ENCODE results near the gene UBE2S. TPM values are rescaled to one million over a fixed set of nuclear protein-coding genes. Genes with fewer than 3 reads are reported as not detected.

Gene UBE2S
- total RNA-seq, 1 donor from 2014 or later: 31.9 TPM

GRCh38 chr19:55362990-55363716 is 44.4 kb downstream of the UBE2S start, which contains the start of gene GARIN5B:
TSS of gene GARIN5B (minus strand) at chr19:55363260. CDS start at chr19:55363066, 194 bp downstream.
- no peak for DNase-seq (ENCODE audit: low spot score)

- DNase-seq (ENCODE audit: low spot score): no peak
These were observed 45.2 kb downstream of the UBE2S start for GRCh38 chr19:55362174-55362989.

- no peak for DNase-seq (ENCODE audit: low spot score)
These were observed 46.7 kb downstream of the UBE2S start for GRCh38 chr19:55360902-55361301.

DNA sequence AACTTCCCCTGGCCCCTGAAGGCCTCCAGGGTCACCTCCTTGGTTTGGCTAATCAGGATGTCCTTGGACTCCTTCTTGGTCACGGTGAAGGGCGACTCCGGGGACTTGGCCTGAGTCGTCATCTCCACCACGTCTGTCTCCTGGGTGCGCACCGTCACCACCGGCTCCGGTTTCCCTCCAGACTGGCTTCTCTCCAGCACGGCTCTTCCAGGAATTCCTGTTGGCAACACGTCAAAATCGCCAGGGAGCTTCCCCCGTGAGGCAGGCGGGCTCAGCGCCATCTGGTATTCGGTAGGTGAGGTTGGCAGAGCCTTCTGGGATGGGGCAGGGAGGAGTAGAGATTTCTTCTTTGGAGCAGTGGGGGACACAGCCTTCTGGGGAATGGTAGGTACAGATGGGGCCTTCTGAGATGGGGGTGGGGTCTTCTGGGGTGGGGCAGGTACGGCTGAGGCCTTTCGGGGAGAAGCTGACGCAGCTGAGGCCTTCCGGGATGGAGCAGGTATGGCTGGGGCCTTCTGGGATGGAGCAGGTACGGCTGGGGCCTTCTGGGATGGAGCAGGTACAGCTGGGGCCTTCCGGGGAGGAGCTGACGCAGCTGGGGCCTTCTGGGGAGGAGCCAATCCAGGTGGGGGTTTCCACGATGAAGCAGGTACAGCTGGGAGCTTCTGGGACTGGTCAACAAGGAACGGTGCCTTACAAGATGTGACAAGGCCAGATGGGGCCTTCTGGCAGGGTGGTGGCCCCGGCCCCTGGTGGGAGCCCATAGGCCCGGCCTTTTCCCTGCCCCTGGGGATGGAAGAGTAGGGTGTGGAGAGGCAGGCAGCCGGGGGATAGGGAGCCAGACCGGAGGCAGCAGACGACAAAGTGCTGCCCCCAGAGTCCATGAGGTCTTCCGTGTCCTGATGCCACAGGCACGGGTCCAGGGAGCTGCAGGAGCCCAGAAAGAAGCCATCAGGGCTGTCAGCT is 48.4 kb downstream of the UBE2S start:
- no peak for DNase-seq (ENCODE audit: low spot score)

- no peak for DNase-seq (ENCODE audit: low spot score)
These were observed 49.1 kb downstream of the UBE2S start for GRCh38 chr19:55358493-55358892.

- DNase-seq (ENCODE audit: low spot score): no peak
These were observed 52.3 kb downstream of the UBE2S start for GRCh38 chr19:55355213-55355821.

- DNase-seq (ENCODE audit: low spot score): no peak
These were observed 52.8 kb downstream of the UBE2S start, which contains the start of gene COX6B2 for GRCh38 chr19:55354698-55355212. TSS of gene COX6B2 (minus strand) at chr19:55354719. CDS start at chr19:55354521, 198 bp downstream.

DNA sequence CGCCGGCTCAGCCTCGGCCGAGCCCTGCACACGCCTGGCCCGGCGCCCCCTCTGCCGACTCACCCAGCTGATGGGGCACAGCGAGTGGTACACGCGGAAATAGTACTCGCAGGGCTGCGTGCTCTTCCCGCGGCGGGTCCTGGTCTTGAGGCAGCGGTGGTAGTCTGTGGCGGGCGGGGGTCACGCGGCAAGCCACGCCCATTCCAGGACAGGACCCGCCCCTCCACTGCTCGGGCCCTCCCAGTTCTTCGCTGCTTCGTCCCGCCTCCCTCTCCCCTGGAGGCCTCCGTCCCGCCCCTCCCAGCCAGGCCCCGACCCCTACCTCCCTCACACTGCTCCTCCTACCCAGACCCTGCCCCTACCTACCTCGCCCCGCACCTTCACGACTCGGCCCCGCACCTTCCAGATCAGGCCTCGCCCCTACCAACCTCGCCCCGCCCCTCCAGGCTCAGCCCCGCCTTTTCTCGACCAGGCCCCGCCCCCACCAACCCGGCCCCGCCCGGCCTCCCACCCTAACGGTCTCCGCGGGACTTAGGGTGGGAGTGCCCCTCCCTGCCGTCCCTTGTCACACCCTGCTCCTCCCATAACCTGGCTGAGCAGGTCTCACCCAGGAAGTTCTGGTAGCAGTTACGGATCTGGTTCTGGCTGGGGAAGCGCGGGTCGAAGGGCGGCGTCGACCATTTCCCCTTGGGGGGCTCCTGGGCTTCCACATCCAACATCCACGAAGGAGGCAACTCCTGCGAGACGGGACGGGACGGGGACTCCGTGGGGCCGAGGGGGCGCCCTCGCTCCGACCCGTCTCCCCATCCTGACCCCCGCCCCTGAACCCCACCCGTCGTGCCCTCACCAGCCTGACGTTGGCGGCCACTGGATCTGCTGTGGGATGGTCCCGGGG is 53.5 kb downstream of the UBE2S start:
- no peak for DNase-seq (ENCODE audit: low spot score)

DNA sequence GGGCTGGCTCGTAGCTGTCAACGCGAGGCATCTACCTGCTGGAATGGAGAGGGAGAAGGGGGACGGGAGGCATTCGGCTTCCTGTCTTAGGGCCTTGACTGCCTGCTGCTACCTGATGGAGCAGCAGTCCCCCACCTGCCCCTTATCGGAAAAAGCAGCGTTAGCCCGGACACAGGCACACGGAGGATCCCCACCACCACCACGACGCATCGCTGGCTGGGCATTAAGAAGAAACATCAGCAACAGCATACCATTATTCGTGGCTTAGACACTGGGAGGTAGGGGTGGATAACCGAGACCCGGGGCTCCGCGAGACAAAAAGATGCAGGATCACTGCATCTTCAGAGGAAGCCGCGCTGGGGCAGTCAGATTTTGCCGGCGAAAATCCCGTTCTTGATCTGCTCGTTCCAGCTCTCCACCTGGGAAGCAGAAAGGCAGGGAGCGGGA is 54.2 kb downstream of the UBE2S start:
- no peak for DNase-seq (ENCODE audit: low spot score)

DNA sequence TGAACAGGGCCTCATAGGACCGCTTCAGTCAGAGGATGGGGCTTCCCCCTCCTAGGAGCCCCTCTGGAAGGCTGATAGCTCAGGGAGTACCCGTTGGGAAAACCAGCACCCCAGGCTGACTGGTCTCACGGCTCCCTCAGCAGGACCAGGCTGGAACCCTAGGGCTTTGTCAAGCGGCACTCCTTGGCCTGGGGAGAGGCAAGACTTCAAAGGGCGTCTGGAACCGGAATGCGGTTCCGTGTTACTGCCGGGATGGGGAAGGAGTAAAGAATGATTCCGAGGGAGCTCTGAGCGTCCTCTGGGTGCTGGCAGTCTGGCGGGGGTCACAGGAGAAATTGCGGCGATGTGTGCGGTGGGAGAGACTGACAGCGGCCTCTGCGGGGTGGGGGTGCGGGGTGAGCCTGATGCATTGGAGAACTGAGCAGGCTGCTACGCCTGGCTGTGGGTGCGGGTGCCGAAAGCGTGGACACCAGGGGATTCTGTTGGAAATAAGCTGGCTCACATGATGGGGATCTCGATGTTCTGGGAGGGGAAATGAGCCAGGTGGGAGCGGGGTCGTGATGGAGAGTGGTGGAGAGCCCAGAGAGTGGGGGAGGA is 54.9 kb downstream of the UBE2S start:
- no peak for DNase-seq (ENCODE audit: low spot score)

DNA sequence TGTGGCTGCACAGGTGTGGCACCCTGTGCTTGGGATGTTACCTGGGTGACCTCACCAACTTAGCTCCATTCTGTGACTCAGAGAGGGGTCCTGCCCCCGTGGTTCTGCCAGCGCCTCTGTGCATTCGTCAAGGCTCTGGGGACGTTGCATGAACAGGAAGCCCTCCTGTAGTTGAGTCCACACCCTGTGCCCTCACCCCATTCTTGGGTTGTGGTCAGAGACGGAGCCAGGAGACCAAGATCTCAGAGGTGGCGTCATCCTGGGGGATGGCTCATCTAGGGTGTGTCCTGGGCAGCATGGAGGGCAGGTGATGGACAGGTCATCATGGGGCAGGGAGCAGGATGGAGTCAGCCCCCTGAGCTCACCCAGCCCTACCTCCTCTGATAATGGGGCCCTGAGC is 55.5 kb downstream of the UBE2S start:
- no peak for DNase-seq (ENCODE audit: low spot score)

- DNase-seq (ENCODE audit: low spot score): no peak
These were observed 56.8 kb downstream of the UBE2S start for GRCh38 chr19:55350620-55351315.

Other genes starting within 250 kb of the UBE2S start
- gene DNAAF3, start 241.2 kb downstream of the UBE2S start, total RNA-seq: 1.6 TPM
- gene SYT5, start 227.5 kb downstream of the UBE2S start, total RNA-seq: not detected
- 1.3 TPM for gene PTPRH, start 198.3 kb downstream of the UBE2S start, total RNA-seq
- 6.4 TPM for gene TMEM86B, start 179.0 kb downstream of the UBE2S start, total RNA-seq
- 65.1 TPM for gene PPP6R1, start 148.8 kb downstream of the UBE2S start, total RNA-seq
- 31.2 TPM for gene HSPBP1, start 127.7 kb downstream of the UBE2S start, total RNA-seq
- 10.6 TPM for gene BRSK1, start 123.8 kb downstream of the UBE2S start, total RNA-seq
- gene TMEM150B, start 82.4 kb downstream of the UBE2S start, total RNA-seq: 1.9 TPM
- gene KMT5C, start 67.9 kb downstream of the UBE2S start, total RNA-seq: 12.0 TPM
- gene COX6B2, start 53.1 kb downstream of the UBE2S start, total RNA-seq: 3.7 TPM
- not detected for gene GARIN5B, start 44.5 kb downstream of the UBE2S start, total RNA-seq
- not detected for gene IL11, start 37.3 kb downstream of the UBE2S start, total RNA-seq
- not detected for gene TMEM190, start 31.0 kb downstream of the UBE2S start, total RNA-seq
- 20.8 TPM for gene TMEM238, start 23.5 kb downstream of the UBE2S start, total RNA-seq
- 2,509 TPM for gene RPL28, start 21.9 kb downstream of the UBE2S start, total RNA-seq
- gene SHISA7, start 35.5 kb upstream of the UBE2S start, total RNA-seq: not detected
- 48.4 TPM for gene ISOC2, start 53.9 kb upstream of the UBE2S start, total RNA-seq
- gene C19orf85, start 57.0 kb upstream of the UBE2S start, total RNA-seq: not detected
- gene ZNF628, start 68.8 kb upstream of the UBE2S start, total RNA-seq: 7.4 TPM
- 14.2 TPM for gene NAT14, start 77.4 kb upstream of the UBE2S start, total RNA-seq
- 15.2 TPM for gene SSC5D, start 80.6 kb upstream of the UBE2S start, total RNA-seq
- not detected for gene SBK2, start 129.3 kb upstream of the UBE2S start, total RNA-seq
- 0.39 TPM for gene SBK3, start 137.8 kb upstream of the UBE2S start, total RNA-seq
- gene ZNF579, start 173.1 kb upstream of the UBE2S start, total RNA-seq: 14.0 TPM
- gene FIZ1, start 191.7 kb upstream of the UBE2S start, total RNA-seq: 18.4 TPM
- gene ZNF524, start 192.5 kb upstream of the UBE2S start, total RNA-seq: 13.0 TPM
- 13.6 TPM for gene ZNF865, start 197.9 kb upstream of the UBE2S start, total RNA-seq
- gene ZNF784, start 216.8 kb upstream of the UBE2S start, total RNA-seq: 9.5 TPM
- gene ZNF580, start 233.2 kb upstream of the UBE2S start, total RNA-seq: 56.5 TPM
- gene ZNF581, start 235.9 kb upstream of the UBE2S start, total RNA-seq: 22.7 TPM
- gene CCDC106, start 240.4 kb upstream of the UBE2S start, total RNA-seq: 12.3 TPM
- gene U2AF2, start 247.2 kb upstream of the UBE2S start, total RNA-seq: 195 TPM

Data from ureter (tissue), 1 donor.